Measurements from ENCODE around the gene TUBB1.
"Not testable (repeated sequence)": the region's sequence is repeated elsewhere in the genome, so short reads cannot be mapped to it uniquely, and the experiment has no call there.

The TUBB1 gene

GRCh38 chr20:59007665-59008511 is 11.3 kb upstream of the TUBB1 start:
- TF ChIP-seq, protein P1, sequence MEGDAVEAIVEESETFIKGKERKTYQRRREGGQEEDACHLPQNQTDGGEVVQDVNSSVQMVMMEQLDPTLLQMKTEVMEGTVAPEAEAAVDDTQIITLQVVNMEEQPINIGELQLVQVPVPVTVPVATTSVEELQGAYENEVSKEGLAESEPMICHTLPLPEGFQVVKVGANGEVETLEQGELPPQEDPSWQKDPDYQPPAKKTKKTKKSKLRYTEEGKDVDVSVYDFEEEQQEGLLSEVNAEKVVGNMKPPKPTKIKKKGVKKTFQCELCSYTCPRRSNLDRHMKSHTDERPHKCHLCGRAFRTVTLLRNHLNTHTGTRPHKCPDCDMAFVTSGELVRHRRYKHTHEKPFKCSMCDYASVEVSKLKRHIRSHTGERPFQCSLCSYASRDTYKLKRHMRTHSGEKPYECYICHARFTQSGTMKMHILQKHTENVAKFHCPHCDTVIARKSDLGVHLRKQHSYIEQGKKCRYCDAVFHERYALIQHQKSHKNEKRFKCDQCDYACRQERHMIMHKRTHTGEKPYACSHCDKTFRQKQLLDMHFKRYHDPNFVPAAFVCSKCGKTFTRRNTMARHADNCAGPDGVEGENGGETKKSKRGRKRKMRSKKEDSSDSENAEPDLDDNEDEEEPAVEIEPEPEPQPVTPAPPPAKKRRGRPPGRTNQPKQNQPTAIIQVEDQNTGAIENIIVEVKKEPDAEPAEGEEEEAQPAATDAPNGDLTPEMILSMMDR (conservative IDR thresholded peaks at IDR 0.05; ENCODE audit: low read depth, low read length) = no peak
- H3K4me3 ChIP-seq (IDR thresholded peaks at IDR 0.05; ENCODE audit: insufficient read depth, low read depth, low read length) = no peak overlapping the region
- no peaks in the 10 kb centered on the region for H3K36me3 ChIP-seq (ENCODE audit: insufficient read depth)
- peaks cover 29% of the 10 kb centered on the region for H3K4me1 ChIP-seq (ENCODE audit: low read depth, poor library complexity, severe bottlenecking)
- no peaks in the 10 kb centered on the region for H4K20me1 ChIP-seq (ENCODE audit: insufficient read depth)
- peaks cover 16% of the 10 kb centered on the region; the same call in 1 of the 2 replicates for H3K27me3 ChIP-seq (ENCODE audit: insufficient read depth, low read depth)
- H3K79me2 ChIP-seq (ENCODE audit: insufficient read depth, low read depth) = no peaks in the 10 kb centered on the region
- H2AFZ ChIP-seq (ENCODE audit: low read depth) = no peak overlapping the region
- no peak overlapping the region for H3K27ac ChIP-seq
- H3K4me2 ChIP-seq = no peak overlapping the region
- H3K9ac ChIP-seq = no peak overlapping the region

DNA sequence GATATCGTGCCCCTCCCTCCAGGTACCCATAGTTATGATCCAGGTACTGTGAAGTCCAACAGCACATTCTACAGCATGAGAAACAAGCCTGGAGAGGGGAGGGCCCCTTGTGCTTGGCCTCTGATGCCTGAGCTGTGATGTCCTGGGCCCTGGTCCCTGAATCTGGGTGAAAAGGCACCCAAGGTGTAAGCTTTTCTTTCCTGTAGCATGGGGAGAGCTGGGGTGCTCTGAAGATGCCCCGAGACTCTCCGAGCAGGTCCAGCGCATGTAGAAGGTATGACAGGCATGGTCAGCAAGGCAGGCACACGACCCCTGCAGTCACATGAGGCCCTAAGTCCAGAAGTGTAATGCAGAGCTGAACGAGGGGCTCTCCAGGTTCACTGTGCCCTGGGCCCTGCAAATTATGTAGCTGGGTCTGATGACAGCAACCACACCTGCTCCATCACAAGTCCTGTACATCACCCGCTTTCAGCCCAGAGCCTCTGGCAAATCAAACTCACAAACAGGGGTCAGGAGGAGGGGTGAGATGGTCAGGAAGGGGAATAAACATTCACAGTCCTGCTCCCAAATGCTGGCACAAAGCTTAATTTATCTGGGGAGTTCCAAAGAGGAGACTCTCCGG is 10.4 kb upstream of the TUBB1 start:
- Histone ChIP-seq H3K4me3 (IDR thresholded peaks at IDR 0.05; ENCODE audit: insufficient read depth, low read depth, low read length) (no peak overlapping the region), H3K4me1 (ENCODE audit: low read depth, poor library complexity, severe bottlenecking) (peaks cover 28% of the 10 kb centered on the region), H4K20me1 (ENCODE audit: insufficient read depth) (no peaks in the 10 kb centered on the region), H3K36me3 (ENCODE audit: insufficient read depth) (no peaks in the 10 kb centered on the region), H3K4me2 (no peak overlapping the region), H3K27me3 (ENCODE audit: insufficient read depth, low read depth) (peaks cover 13% of the 10 kb centered on the region; the same call in 1 of the 2 replicates), H3K9ac (no peak overlapping the region), H3K79me2 (ENCODE audit: insufficient read depth, low read depth) (no peaks in the 10 kb centered on the region), H2AFZ (ENCODE audit: low read depth) (no peak overlapping the region), H3K27ac (no peak overlapping the region)
- TF ChIP-seq, protein P1 (conservative IDR thresholded peaks at IDR 0.05; ENCODE audit: low read depth, low read length) = no peak

GRCh38 chr20:59010321-59010994 is 8.8 kb upstream of the TUBB1 start:
- H2AFZ ChIP-seq (ENCODE audit: low read depth) = no peak overlapping the region
- peaks cover 13% of the 10 kb centered on the region; the same call in 1 of the 2 replicates for H3K27me3 ChIP-seq (ENCODE audit: insufficient read depth, low read depth)
- no peaks in the 10 kb centered on the region for H3K36me3 ChIP-seq (ENCODE audit: insufficient read depth)
- H3K79me2 ChIP-seq (ENCODE audit: insufficient read depth, low read depth) = no peaks in the 10 kb centered on the region
- TF ChIP-seq, protein P1 (conservative IDR thresholded peaks at IDR 0.05; ENCODE audit: low read depth, low read length) = no peak
- no peak overlapping the region for H3K27ac ChIP-seq
- H3K4me1 ChIP-seq (ENCODE audit: low read depth, poor library complexity, severe bottlenecking) = peaks cover 11% of the 10 kb centered on the region
- H4K20me1 ChIP-seq (ENCODE audit: insufficient read depth) = no peaks in the 10 kb centered on the region
- no peak overlapping the region for H3K4me3 ChIP-seq (IDR thresholded peaks at IDR 0.05; ENCODE audit: insufficient read depth, low read depth, low read length)
- no peak overlapping the region for H3K9ac ChIP-seq
- H3K4me2 ChIP-seq = no peak overlapping the region

GRCh38 chr20:59010995-59011873 is 8.0 kb upstream of the TUBB1 start:
- no peak overlapping the region for H2AFZ ChIP-seq (ENCODE audit: low read depth)
- TF ChIP-seq, protein P1 (conservative IDR thresholded peaks at IDR 0.05; ENCODE audit: low read depth, low read length) = no peak
- peaks cover 4% of the 10 kb centered on the region for H3K4me1 ChIP-seq (ENCODE audit: low read depth, poor library complexity, severe bottlenecking)
- no peaks in the 10 kb centered on the region for H3K79me2 ChIP-seq (ENCODE audit: insufficient read depth, low read depth)
- H3K36me3 ChIP-seq (ENCODE audit: insufficient read depth) = no peaks in the 10 kb centered on the region
- peaks cover 9% of the 10 kb centered on the region; the same call in 1 of the 2 replicates for H3K27me3 ChIP-seq (ENCODE audit: insufficient read depth, low read depth)
- no peak overlapping the region for H3K4me3 ChIP-seq (IDR thresholded peaks at IDR 0.05; ENCODE audit: insufficient read depth, low read depth, low read length)
- H4K20me1 ChIP-seq (ENCODE audit: insufficient read depth) = no peaks in the 10 kb centered on the region
- no peak overlapping the region for H3K4me2 ChIP-seq
- H3K9ac ChIP-seq = no peak overlapping the region
- no peak overlapping the region for H3K27ac ChIP-seq

DNA sequence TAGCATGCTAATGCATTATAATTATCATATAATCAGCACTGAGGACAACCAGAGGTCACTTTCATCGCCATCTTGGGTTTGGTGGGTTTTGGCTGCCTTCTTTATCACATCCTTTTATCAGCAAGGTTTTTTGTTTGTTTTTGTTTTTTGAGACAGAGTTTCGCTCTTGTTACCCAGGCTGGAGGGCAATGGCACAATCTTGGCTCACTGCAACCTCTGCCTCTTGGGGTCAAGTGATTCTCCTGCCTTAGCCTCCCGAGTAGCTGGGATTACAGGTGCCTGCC is 7.4 kb upstream of the TUBB1 start:
- not testable (repeated sequence) for H3K27me3 ChIP-seq (ENCODE audit: insufficient read depth, low read depth); H3K4me2 ChIP-seq; H3K4me1 ChIP-seq (ENCODE audit: low read depth, poor library complexity, severe bottlenecking); H3K4me3 ChIP-seq (IDR thresholded peaks at IDR 0.05; ENCODE audit: insufficient read depth, low read depth, low read length); H3K9ac ChIP-seq; H3K79me2 ChIP-seq (ENCODE audit: insufficient read depth, low read depth); H3K27ac ChIP-seq; H3K36me3 ChIP-seq (ENCODE audit: insufficient read depth); H4K20me1 ChIP-seq (ENCODE audit: insufficient read depth); H2AFZ ChIP-seq (ENCODE audit: low read depth)
